ENCODE data around the gene GRIP1. TPM values are rescaled to one million over a fixed set of nuclear protein-coding genes. Genes with fewer than 3 reads are reported as not detected.
A peak's percentile ranks its signal among the peaks of the same experiment; 100 is the strongest.

GRIP1 gene
- total and polyA plus RNA-seq, 2 donors (not counting 1 experiment from before 2014, with no cell fraction given): 0.12 TPM; not detected in 1

- no peak for TF ChIP-seq EZH2 (IDR thresholded peaks at IDR 0.05; ENCODE audit: low read length, missing control alignments)
- no peak for TF ChIP-seq CTCF (conservative IDR thresholded peaks at IDR 0.05 in 1 of 2, IDR thresholded peaks at IDR 0.05 in 1 of 2; ENCODE audit: low read depth in 1 of 2, low read length in 2 of 2)
- Histone ChIP-seq H3K27me3 (ENCODE audit: control insufficient read depth, insufficient read depth, low read length) (no peaks in the 10 kb centered on the region), H4K20me1 (ENCODE audit: control insufficient read depth, extremely low read depth, insufficient read depth, low read length) (no peaks in the 10 kb centered on the region), H3K9me3 (ENCODE audit: control insufficient read depth, insufficient read depth, low read depth, low read length) (no peaks in the 10 kb centered on the region), H3K27ac (ENCODE audit: insufficient read depth, low read length) (no peak overlapping the region), H3K4me1 (ENCODE audit: control insufficient read depth, extremely low read depth, insufficient read depth, low read length) (no peaks in the 10 kb centered on the region), H3K9ac (ENCODE audit: insufficient read depth, low read length) (no peak overlapping the region), H3K4me3 (replicated peaks in 1 of 4; ENCODE audit: control extremely low read depth in 1 of 4, insufficient read depth in 1 of 4, low read depth in 3 of 4, low read length in 4 of 4) (no peak overlapping the region), H3K36me3 (ENCODE audit: control insufficient read depth, insufficient read depth, low read length) (no peaks in the 10 kb centered on the region), H2AFZ (ENCODE audit: low read length) (no peak overlapping the region), H3K4me2 (ENCODE audit: extremely low read depth, insufficient read depth, low read length) (no peak overlapping the region), H3K79me2 (ENCODE audit: control insufficient read depth, insufficient read depth, low read length) (no peaks in the 10 kb centered on the region)
- no peak for DNase-seq (ENCODE audit: low read depth in 2 of 2)
Measured at GRCh38 chr12:66653796-66654195, 25.1 kb downstream of the GRIP1 start.

- no peak overlapping the region for H3K4me2 ChIP-seq (ENCODE audit: extremely low read depth, insufficient read depth, low read length)
- no peak overlapping the region for H3K4me3 ChIP-seq (replicated peaks in 1 of 4; ENCODE audit: control extremely low read depth in 1 of 4, insufficient read depth in 1 of 4, low read depth in 3 of 4, low read length in 4 of 4)
- H4K20me1 ChIP-seq (ENCODE audit: control insufficient read depth, extremely low read depth, insufficient read depth, low read length): no peaks in the 10 kb centered on the region
- no peak overlapping the region for H2AFZ ChIP-seq (ENCODE audit: low read length)
- DNase-seq (ENCODE audit: low read depth in 2 of 2): peak in 1 of 2 donors; percentile 68
- H3K4me1 ChIP-seq (ENCODE audit: control insufficient read depth, extremely low read depth, insufficient read depth, low read length): no peaks in the 10 kb centered on the region
- H3K27ac ChIP-seq (ENCODE audit: insufficient read depth, low read length): no peak overlapping the region
- H3K79me2 ChIP-seq (ENCODE audit: control insufficient read depth, insufficient read depth, low read length): no peaks in the 10 kb centered on the region
- H3K27me3 ChIP-seq (ENCODE audit: control insufficient read depth, insufficient read depth, low read length): no peaks in the 10 kb centered on the region
- no peak for TF ChIP-seq CTCF (conservative IDR thresholded peaks at IDR 0.05 in 1 of 2, IDR thresholded peaks at IDR 0.05 in 1 of 2; ENCODE audit: low read depth in 1 of 2, low read length in 2 of 2)
- no peak for TF ChIP-seq EZH2 (IDR thresholded peaks at IDR 0.05; ENCODE audit: low read length, missing control alignments)
- no peaks in the 10 kb centered on the region for H3K36me3 ChIP-seq (ENCODE audit: control insufficient read depth, insufficient read depth, low read length)
- no peak overlapping the region for H3K9ac ChIP-seq (ENCODE audit: insufficient read depth, low read length)
- no peaks in the 10 kb centered on the region for H3K9me3 ChIP-seq (ENCODE audit: control insufficient read depth, insufficient read depth, low read depth, low read length)
Measured at GRCh38 chr12:66648033-66648735, 30.7 kb downstream of the GRIP1 start.

- no peak overlapping the region for H3K9ac ChIP-seq (ENCODE audit: insufficient read depth, low read length)
- no peaks in the 10 kb centered on the region for H3K4me1 ChIP-seq (ENCODE audit: control insufficient read depth, extremely low read depth, insufficient read depth, low read length)
- H3K9me3 ChIP-seq (ENCODE audit: control insufficient read depth, insufficient read depth, low read depth, low read length): no peaks in the 10 kb centered on the region
- no peak overlapping the region for H3K4me2 ChIP-seq (ENCODE audit: extremely low read depth, insufficient read depth, low read length)
- no peak for TF ChIP-seq CTCF (conservative IDR thresholded peaks at IDR 0.05 in 1 of 2, IDR thresholded peaks at IDR 0.05 in 1 of 2; ENCODE audit: low read depth in 1 of 2, low read length in 2 of 2)
- no peak for TF ChIP-seq EZH2 (IDR thresholded peaks at IDR 0.05; ENCODE audit: low read length, missing control alignments)
- H3K27me3 ChIP-seq (ENCODE audit: control insufficient read depth, insufficient read depth, low read length): no peaks in the 10 kb centered on the region
- no peak overlapping the region for H2AFZ ChIP-seq (ENCODE audit: low read length)
- H3K36me3 ChIP-seq (ENCODE audit: control insufficient read depth, insufficient read depth, low read length): no peaks in the 10 kb centered on the region
- no peak overlapping the region for H3K27ac ChIP-seq (ENCODE audit: insufficient read depth, low read length)
- no peak overlapping the region for H3K4me3 ChIP-seq (replicated peaks in 1 of 4; ENCODE audit: control extremely low read depth in 1 of 4, insufficient read depth in 1 of 4, low read depth in 3 of 4, low read length in 4 of 4)
- H3K79me2 ChIP-seq (ENCODE audit: control insufficient read depth, insufficient read depth, low read length): no peaks in the 10 kb centered on the region
- H4K20me1 ChIP-seq (ENCODE audit: control insufficient read depth, extremely low read depth, insufficient read depth, low read length): no peaks in the 10 kb centered on the region
- peak; percentile 92 to 100 for DNase-seq (ENCODE audit: low read depth in 2 of 2)
Measured at GRCh38 chr12:66647034-66647691, 31.7 kb downstream of the GRIP1 start.
